Stimulated activated CD8-positive, alpha-beta memory T cell treated with anti-CD3 and anti-CD28 coated beads, Interleukin-4, amount 100 ng/mL, for 1 hour (primary cell): ENCODE results near the gene COPRS.
"Not testable (repeated sequence)": the region's sequence is repeated elsewhere in the genome, so short reads cannot be mapped to it uniquely, and the experiment has no call there.

Experiments
- DNase-seq, 2 donors: peaks; one replicate each; pipeline ENCODE4 v3.0.0-alpha.2; 2020; ENCODE audit warnings: low read depth in 2 of 2, low spot score in 1 of 2

The COPRS gene

GRCh38 chr17:31809876-31810275, 49.2 kb downstream of the COPRS start:
- not testable (repeated sequence) for DNase-seq

GRCh38 chr17:31808521-31809050, 50.5 kb downstream of the COPRS start:
- DNase-seq = no peak

GRCh38 chr17:31807846-31808245, 51.2 kb downstream of the COPRS start:
- no peak for DNase-seq

- DNase-seq = no peak
Observed at GRCh38 chr17:31806921-31807320, 52.1 kb downstream of the COPRS start.

GRCh38 chr17:31803494-31804213, 55.4 kb downstream of the COPRS start:
- DNase-seq = no peak

- DNase-seq = no peak
Observed at GRCh38 chr17:31802502-31802901, 56.5 kb downstream of the COPRS start.
